Pons (tissue), 1 donor: ENCODE measurements around the gene FUT8.
"Not testable (repeated sequence)": the region's sequence is repeated elsewhere in the genome, so short reads cannot be mapped to it uniquely, and the experiment has no call there.

Experiments
- DNase-seq: peaks from one replicate; pipeline ENCODE4 v3.0.0-alpha.2; 2016; ENCODE audit warnings: low spot score

Gene FUT8

GRCh38 chr14:65419593-65420252 lies 7.2 kb downstream of the FUT8 start:
- no peak for DNase-seq

DNA sequence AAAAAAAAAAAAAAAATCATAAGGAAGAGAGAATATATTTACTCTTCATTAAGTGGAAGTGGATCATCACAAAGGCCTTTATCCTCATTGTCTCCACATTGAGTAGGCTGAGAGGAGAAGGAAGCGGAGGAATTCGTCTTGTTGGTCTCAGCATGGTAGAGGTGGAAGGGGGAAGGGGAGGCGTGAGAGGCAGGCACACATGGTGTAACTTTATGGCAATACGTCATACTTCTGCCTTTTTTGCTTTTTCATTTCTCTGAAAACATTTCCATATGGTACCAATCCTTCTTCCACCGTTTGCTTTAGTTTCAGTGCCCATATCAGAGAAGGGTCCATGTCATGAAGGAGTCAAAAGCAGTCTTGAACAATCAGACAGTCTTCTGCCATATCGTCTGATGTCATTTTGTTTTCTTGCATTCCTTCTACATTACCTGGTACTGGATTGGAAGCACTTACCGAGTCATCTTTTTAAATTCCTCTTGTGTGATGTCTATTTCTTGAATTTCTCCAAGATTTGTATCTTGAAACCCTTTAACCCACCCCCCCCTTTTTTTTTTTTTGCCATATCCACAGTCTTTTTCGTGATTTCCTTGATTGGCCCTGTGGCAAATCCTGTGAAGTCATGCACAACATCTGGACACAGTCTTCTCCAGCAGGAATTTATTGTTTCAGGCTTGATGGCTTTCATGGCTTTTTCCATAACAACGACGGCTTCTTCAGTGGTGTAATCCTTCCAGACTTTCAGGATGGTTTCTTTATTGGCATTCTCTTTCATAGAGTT lies 8.9 kb downstream of the FUT8 start:
- DNase-seq, result no peak

- DNase-seq, result no peak
Observed at GRCh38 chr14:65422088-65422834, 9.7 kb downstream of the FUT8 start.

DNA sequence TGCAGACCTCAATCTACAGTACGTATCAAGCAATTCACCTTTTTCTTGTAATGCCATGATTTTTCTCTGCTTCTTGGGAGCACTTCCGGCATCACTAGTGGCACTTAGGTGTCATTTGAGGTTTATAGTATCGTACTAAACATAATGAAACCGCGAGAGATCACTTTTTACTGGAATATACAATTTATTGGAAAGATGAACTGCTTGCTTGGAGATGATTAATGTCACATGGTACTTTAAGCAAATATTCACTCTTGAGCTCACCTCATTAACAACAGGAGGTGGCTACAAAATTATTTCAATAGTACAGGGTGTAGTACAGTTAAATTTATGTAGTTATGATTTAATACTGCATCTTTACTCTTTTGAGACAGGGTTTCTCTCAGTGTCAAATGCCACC lies 11.5 kb downstream of the FUT8 start:
- DNase-seq, result no peak

DNA sequence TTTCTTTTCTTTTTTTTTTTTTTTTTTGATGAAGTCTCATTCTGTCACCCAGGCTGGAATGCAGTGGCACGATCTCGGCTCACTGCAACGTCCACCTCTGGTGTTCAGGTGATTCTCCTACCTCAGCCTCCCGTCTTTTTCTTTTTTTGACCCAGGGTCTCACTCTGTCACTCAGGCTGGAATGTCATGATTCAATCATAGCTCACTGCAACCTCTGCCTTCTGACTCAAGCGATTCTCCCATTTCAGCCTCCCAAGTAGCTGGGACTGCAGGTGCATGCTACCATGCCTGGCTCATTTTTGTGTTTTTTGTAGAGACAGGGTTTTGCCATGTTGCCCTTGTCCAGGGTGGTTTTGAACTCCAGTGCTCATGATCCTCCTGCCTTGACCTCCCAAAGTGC lies 12.0 kb downstream of the FUT8 start:
- DNase-seq, result no peak

- DNase-seq, result no peak
Observed at GRCh38 chr14:65425885-65426284, 13.4 kb downstream of the FUT8 start.

GRCh38 chr14:65426902-65427301 lies 14.4 kb downstream of the FUT8 start:
- not testable (repeated sequence) for DNase-seq

DNA sequence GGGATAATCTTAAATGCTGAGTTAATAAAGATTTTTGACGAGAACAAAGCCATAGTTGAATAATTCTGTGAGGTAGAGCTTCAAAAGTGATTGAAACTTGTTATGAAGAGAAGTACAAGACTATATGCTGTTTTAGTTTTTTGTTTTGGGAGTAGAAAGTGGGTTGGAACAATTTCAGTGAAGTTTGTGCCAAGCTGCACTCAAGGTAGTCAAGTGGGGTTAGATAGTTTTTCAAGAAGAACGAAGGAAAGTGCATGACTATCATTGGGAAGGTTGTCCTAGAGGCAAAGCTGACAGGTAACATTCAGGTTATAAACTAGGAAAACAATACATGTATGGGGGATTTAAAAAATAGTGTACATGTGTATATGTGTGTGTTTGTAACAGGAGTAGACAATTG lies 16.2 kb downstream of the FUT8 start:
- no peak for DNase-seq

DNA sequence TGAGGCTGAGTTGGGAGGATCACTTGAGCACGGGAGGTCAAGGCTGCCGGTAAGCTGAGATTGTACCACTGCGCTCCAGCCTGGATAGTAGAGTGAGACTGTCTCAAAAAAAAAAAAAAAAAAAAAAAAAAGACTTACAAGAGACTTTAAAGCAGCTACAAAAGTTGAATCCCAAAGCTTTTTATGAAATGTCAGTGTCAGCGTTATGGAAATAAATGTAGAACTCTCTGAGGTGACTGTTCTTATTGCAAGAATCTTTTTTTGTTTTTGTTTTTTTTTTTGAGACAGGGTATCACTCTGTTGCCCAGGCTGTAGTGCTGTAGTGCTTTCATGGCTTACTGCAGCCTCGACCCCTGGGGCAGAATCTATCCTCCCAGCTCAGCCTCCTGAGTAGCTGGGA lies 17.2 kb downstream of the FUT8 start:
- no peak for DNase-seq

DNA sequence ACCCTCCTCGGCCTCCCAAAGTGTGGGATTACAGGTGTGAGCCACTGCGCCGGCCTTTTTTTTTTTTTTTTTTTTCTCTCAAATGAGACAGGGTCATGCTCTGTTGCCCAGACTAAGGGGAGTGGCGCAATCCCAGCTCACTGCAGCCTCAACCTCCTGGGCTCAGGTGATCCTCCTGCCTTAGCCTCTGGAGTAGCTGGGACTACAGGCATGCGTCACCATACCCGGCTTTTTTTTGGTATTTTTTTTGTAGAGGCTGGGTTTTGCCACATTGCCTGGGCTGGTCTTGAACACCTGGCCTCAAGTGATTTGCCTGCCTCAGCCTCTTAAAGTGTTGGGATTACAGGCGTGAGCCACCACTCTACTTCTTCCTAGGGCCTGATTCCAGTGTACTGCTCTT lies 18.7 kb downstream of the FUT8 start:
- DNase-seq, result no peak

- no peak for DNase-seq
Observed at GRCh38 chr14:65431951-65432350, 19.4 kb downstream of the FUT8 start.

- DNase-seq, result no peak
Observed at GRCh38 chr14:65432361-65432948, 19.9 kb downstream of the FUT8 start.

DNA sequence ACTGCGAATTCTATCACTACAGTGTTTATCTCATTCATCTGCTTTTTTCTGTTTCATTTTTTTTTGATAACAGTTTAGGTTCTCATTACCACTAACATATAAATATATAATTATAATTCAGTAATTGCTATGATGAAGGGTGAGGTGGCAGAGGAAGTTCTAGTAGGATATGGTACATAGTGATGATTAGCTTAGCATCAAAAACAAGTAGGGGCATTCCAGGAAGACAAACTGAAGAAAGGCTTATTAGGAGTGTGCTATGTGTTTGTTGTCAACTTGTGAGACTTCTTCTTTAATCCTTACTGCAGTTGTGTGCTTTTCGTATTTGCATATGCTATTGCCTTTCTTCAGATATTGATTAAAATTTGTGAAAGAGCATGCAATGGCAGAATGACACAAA lies 20.6 kb downstream of the FUT8 start:
- no peak for DNase-seq

DNA sequence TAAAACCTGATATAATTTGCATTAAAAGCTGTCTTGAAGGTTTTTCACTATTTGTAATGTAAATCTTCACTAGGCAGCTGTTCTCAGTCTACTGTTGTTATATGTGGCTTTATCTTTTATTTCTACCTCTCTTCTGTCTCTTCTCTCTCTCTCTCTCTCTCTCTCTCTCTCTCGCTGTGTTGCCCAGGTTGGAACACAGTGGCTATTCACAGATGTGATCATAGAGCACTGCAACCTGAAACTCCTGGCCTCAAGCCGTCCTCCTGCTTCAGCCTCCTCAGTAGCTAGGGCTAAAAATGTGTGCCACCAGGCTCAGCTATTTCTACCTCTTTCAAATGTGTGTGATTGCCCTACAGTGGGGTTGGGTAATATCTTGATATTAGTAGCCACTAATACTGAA lies 21.1 kb downstream of the FUT8 start:
- DNase-seq, result no peak

- no peak for DNase-seq
Observed at GRCh38 chr14:65434216-65434850, 21.8 kb downstream of the FUT8 start.

- no peak for DNase-seq
Observed at GRCh38 chr14:65438266-65438933, 25.9 kb downstream of the FUT8 start.

- no peak for DNase-seq
Observed at GRCh38 chr14:65439117-65439516, 26.6 kb downstream of the FUT8 start.

DNA sequence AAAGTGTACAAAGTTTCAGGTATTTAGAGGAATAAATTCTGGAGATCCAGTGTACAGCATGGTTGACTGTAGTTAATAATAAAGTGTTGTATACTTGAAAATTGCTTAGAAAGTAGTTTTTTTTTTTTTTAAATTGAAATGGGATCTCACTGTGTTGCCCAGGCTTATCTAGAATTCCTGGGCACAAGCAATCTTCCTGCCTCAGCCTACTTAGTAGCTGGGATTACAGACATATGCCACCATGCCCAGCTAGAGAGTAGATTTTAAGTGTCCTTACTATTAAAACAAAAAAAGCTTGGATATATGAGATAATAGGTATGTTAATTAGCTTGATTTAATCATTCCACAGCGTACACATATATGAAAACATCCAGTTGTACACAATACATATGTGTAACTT lies 27.7 kb downstream of the FUT8 start:
- no peak for DNase-seq

DNA sequence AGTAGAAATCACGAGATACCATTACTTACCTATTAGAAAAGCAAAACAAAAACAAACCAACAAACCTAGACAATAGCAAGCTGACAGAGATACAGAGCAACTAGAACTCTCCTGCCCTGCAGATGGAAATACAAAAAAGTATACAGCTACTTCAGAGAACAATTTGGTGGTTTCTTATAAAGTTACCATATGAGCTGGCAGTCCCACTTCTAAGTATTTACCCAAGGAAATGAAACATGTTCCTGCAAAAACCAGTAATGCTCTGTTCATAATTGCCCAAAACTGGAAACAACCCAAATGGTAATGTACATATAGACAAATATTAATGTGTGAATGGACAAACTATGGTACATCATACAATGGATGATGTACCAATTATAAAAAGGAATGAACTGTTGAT lies 31.7 kb downstream of the FUT8 start:
- DNase-seq, result no peak

DNA sequence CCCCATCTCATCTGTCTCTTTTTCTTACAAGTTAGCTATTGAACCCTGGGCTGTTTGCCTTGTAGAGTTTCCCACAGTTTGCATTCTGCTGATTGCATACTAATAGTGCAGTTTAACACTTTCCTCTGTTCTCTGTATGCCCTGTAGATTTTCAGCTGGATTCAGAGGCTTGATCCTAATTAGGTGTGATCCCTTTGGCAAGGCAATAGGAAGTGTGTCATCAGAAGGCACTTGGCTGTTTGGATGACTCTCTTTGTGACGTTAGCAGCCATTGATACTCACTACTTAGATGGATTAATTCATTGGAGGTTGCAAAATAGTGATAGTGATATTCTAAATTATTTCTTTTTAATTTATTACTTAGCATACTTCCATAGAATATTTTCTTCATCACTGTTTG lies 33.6 kb downstream of the FUT8 start:
- no peak for DNase-seq

DNA sequence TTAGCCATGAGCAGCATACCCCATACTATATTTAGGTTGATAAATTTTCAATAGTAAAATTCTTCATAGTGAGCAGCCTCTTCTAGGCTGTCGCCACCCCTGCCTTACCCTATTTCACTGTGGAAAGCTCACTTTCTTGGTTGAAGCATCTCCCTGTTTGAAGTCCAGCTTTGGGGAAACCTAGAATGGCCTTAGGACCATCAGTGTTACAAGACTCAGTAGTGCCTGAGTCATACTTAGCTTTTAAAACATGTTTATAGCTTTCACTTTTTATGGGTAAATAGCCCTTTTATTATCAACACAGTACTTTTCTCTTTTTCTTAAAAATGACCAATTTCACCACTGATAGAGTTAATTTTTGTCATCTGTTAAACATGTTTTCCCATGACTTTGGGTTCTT lies 37.1 kb downstream of the FUT8 start:
- DNase-seq, result no peak
